Heart left ventricle (tissue), 16 donors: ENCODE results near the gene CD1C. TPM values are rescaled to one million over a fixed set of nuclear protein-coding genes. Genes with fewer than 3 reads are reported as not detected.

Source experiments
- ATAC-seq, 4 donors: fragments of 200-7000 bp; cut with Tn5 transposase; one replicate each; pipeline ENCODE4 v1.9.1; 2020 to 2022; ENCODE audit warnings: moderate library complexity in 4 of 4, mild to moderate bottlenecking in 3 of 4, moderate number of reproducible peaks in 1 of 4
- DNase-seq, 5 donors: peaks; one replicate each; pipeline ENCODE4 v3.0.0-alpha.2; 2020
- H3K27ac ChIP-seq, 12 donors: fragments of 200-600 bp; sonication (generic) in 4 of 12; one replicate each; pipeline versions ENCODE4 v1.5.0 to v1.8.0; 2016 to 2022; ENCODE audit warnings: mild to moderate bottlenecking in 2 of 12
- H3K27me3 ChIP-seq, 9 donors: fragments of 200-600 bp; sonication (generic) in 2 of 9; one replicate each; pipeline versions ENCODE4 v1.5.1 to v1.8.0; 2016 to 2022; ENCODE audit warnings: mild to moderate bottlenecking in 3 of 9
- H3K36me3 ChIP-seq, 9 donors: fragments of 200-600 bp; sonication (generic) in 2 of 9; one replicate each; pipeline versions ENCODE4 v1.5.0 to v1.8.0; 2018 to 2022; ENCODE audit warnings: mild to moderate bottlenecking in 2 of 9
- H3K4me1 ChIP-seq, 12 donors: fragments of 200-600 bp; sonication (generic) in 4 of 12; one replicate each; pipeline versions ENCODE4 v1.5.0 to v1.8.0; 2016 to 2022; ENCODE audit warnings: mild to moderate bottlenecking in 3 of 12
- H3K4me3 ChIP-seq, 12 donors: fragments of 200-600 bp; sonication (generic) in 4 of 12; one replicate each; pipeline versions ENCODE4 v1.5.0 to v1.8.0; 2017 to 2022; ENCODE audit warnings: mild to moderate bottlenecking in 9 of 12, moderate library complexity in 4 of 12
- H3K9me3 ChIP-seq, 12 donors: fragments of 200-600 bp; sonication (generic) in 4 of 12; one replicate each; pipeline versions ENCODE4 v1.5.0 to v1.8.0; 2016 to 2022; ENCODE audit warnings: mild to moderate bottlenecking in 1 of 12
- POLR2A ChIP-seq, 2 donors: fragments of 450-650 bp; IDR thresholded peaks; one replicate each; pipeline ENCODE4 v1.6.1; 2017; ENCODE audit warnings: antibody characterized with exemption in 2 of 2, mild to moderate bottlenecking in 2 of 2, moderate library complexity in 2 of 2
- WGBS, 4 donors: extraction: QIAGEN DNeasy Blood & Tissue Kit in 2 of 4; methylation state at CpG; one replicate each; pipeline versions ENCODE4 v1.1.5 to v1.1.7; 2013 to 2018; 5-methylcytosine and 5-hydroxymethylcytosine counted together
- intact Hi-C, 10 donors: fragments of 100-400 bp; cut with DNase I; formaldehyde crosslinking; loops; one replicate each; pipeline versions ENCODE4 v1.11.1 to v1.14.2; 2022
- long read RNA-seq, 3 donors: library from polyadenylated mRNA; unstranded; transcript quantifications; one replicate each; pipeline ENCODE4 v2.0.0, GENCODE V29; 2020 to 2021
- polyA plus RNA-seq, 2 donors: library from polyadenylated mRNA; stranded (reverse); fragments of 200-250 nt; gene quantifications; one replicate each; pipeline ENCODE4 v1.2.3, GENCODE V29; 2013
- total RNA-seq, 9 donors: library from RNA; depleted of rRNA in 2 of 9; stranded (reverse); fragments of >200 nt in 2 of 9; fragmentation: NEBNext Ultra II Directional in 3 of 9; extraction: Animal tissue kit (Norgen Biotek cat#: 25700) in 3 of 9; gene quantifications; one replicate each; pipeline versions ENCODE4 v1.1.0 to v1.2.4, GENCODE V29; 2016 to 2023
- TF ChIP-seq, protein P1 (sequence below), 12 donors: fragments of 200-600 bp; sonication (generic) in 4 of 12; IDR thresholded peaks; one replicate each; pipeline versions ENCODE4 v1.5.0 to v1.8.0; 2018 to 2022; ENCODE audit warnings: antibody characterized with exemption in 12 of 12, mild to moderate bottlenecking in 5 of 12
- donor health status: ischemic (EF 13 %, LVEDD 7.1; RV severe dilation, severe dysfunction).
- donor health status: healthy with polysubstance abuse.
- donor health status: DM: no; HTN: yes; CAD: no.
- donor health status: DM: no; HTN: no; CAD: no.
- donor health status: ischemic (EF 25% LVEDD 6.9; RV normal size, moderate dysfunction).
- donor health status: ischemic (EF 25% LVEDD 5.7; RV mildly dilated, moderate dysfunction).
- donor health status: healthy.
- donor health status: DM: yes; HTN: yes; CAD: no.
- donor health status: ischemic (EF 35%, LVEDD 5.7; RV mildly dilated, moderate dysfunction).
- donor health status: nonischemic (EF 11% LVEDD 7.7; RV severe dilation, severe dysfunction).
- donor health status: DM: yes; HTN: yes; CAD: no.
- donor health status: PGD.
- donor health status: ischemic (EF 29% LVEDD 5.4; RV normal size, mild dysfunction).
- donor health status: nonischemic (EF 23%, LVEDD 6.1; RV moderate dilation, normal function).

CD1C gene
- 1 to 10 TPM in 2 of 9 donors, under 1 TPM in 4, not detected in 3; 0.30 to 1.6 (median 0.49) TPM for total RNA-seq
- under 1 TPM in 1 of 2 donors, not detected in 1; 0.28 TPM for polyA plus RNA-seq
- long read RNA-seq, donor 1: 0 reads
- long read RNA-seq, donor 2: 0 reads
- long read RNA-seq, donor 3: 0 reads

DNA sequence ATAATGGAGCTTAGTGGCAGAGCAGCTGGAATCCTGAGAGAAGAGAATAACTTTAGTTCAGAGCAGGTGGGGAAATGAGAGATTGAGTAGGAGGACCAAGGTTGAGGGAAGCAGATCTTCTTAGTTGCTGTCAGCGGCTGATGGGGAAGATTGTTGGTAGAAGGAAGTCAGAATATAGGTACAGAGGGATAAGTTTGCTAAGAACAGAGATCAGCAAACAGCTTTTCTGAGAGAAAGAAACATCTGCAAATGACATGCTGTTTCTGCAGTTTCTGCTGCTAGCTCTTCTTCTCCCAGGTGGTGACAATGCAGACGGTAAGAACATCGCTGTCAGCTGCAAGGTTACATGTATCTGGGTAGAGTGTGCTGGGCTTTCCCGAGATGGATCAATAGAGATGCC is at the start of gene CD1C:
CD1C (plus strand) TSS at position 113 of the 400 bp plus-strand sequence; CDS start at position 255, 142 bp downstream.
- Histone ChIP-seq H3K4me1 (peaks cover 0 to 50% (median 0%) of the 10 kb centered on the region in 12 donors), H3K9me3 (no peaks in the 10 kb centered on the region), H3K27me3 (peaks cover 0 to 7% (median 0%) of the 10 kb centered on the region in 9 donors), H3K27ac (peak within 1 kb of the TSS in 1 of 12 donors; percentile 54), H3K36me3 (no peaks in the 10 kb centered on the region), H3K4me3 (no peak within 1 kb of the TSS)
- ATAC-seq (no peak), DNase-seq (no peak)
- intact Hi-C loops: no loop called here
- TF ChIP-seq POLR2A (IDR thresholded peaks at IDR 0.05): no peak
- TF ChIP-seq, protein P1, sequence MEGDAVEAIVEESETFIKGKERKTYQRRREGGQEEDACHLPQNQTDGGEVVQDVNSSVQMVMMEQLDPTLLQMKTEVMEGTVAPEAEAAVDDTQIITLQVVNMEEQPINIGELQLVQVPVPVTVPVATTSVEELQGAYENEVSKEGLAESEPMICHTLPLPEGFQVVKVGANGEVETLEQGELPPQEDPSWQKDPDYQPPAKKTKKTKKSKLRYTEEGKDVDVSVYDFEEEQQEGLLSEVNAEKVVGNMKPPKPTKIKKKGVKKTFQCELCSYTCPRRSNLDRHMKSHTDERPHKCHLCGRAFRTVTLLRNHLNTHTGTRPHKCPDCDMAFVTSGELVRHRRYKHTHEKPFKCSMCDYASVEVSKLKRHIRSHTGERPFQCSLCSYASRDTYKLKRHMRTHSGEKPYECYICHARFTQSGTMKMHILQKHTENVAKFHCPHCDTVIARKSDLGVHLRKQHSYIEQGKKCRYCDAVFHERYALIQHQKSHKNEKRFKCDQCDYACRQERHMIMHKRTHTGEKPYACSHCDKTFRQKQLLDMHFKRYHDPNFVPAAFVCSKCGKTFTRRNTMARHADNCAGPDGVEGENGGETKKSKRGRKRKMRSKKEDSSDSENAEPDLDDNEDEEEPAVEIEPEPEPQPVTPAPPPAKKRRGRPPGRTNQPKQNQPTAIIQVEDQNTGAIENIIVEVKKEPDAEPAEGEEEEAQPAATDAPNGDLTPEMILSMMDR (IDR thresholded peaks at IDR 0.05): no peak
- WGBS, 4 donors: 68 to 92% (median 81%) methylated on average over 4 of the region's 4 CpGs

DNA sequence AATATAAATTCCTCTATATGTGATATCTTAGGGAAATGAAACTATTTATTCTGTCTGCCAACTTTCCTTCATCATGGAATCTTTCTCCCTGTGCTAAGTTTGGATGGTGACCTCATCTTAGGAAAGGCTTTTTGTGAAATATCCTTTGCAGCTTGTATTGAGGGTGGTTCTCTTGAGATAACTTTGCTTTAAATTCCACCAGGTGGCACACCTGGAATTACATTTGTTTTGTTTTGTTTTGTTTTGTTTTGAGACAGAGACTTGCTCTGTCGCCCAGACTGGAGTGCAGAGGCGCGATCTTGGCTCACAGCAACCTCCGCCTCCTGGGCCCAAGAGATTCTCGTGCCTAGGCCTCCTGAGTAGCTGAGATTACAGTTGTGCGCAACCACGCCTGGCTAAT is 43.1 kb upstream of the CD1C start:
- intact Hi-C loops: loop anchor here in 1 of 10 donors (5.0 kb wide), 1 partner anchor 249 kb away; no protein-coding TSS in a partner anchor
- ATAC-seq (peak in 2 of 4 donors; percentile 46 to 62), DNase-seq (no peak)
- 47 to 70% (median 62%) methylated on average over 7 of the region's 7 CpGs for WGBS, 4 donors
- Histone ChIP-seq H3K4me3 (no peak overlapping the region), H3K4me1 (peaks cover 0 to 46% (median 4%) of the 10 kb centered on the region in 12 donors), H3K36me3 (no peaks in the 10 kb centered on the region), H3K9me3 (peaks cover 0 to 7% (median 0%) of the 10 kb centered on the region in 12 donors), H3K27me3 (peaks cover 0 to 3% (median 0%) of the 10 kb centered on the region in 9 donors), H3K27ac (no peak overlapping the region)
- TF ChIP-seq, protein P1 (IDR thresholded peaks at IDR 0.05): no peak
- no peak for TF ChIP-seq POLR2A (IDR thresholded peaks at IDR 0.05)

- no peaks in the 10 kb centered on the region for H3K36me3 ChIP-seq
- H3K27ac ChIP-seq: peak overlapping the region in 1 of 12 donors; percentile 18
- DNase-seq (peak in 2 of 5 donors; percentile 11 to 18), ATAC-seq (peak in 3 of 4 donors; percentile 18 to 60 (median 56))
- intact Hi-C loops: loop anchor here in 1 of 10 donors (5.0 kb wide), 1 partner anchor 251 kb away; no protein-coding TSS in a partner anchor
- peaks cover 0 to 2% (median 0%) of the 10 kb centered on the region in 12 donors for H3K9me3 ChIP-seq
- no peak overlapping the region for H3K4me3 ChIP-seq
- TF ChIP-seq POLR2A (IDR thresholded peaks at IDR 0.05): no peak
- peaks cover 0 to 47% (median 4%) of the 10 kb centered on the region in 12 donors for H3K4me1 ChIP-seq
- peaks cover 0 to 3% (median 0%) of the 10 kb centered on the region in 9 donors for H3K27me3 ChIP-seq
- 74 to 88% (median 84%) methylated on average over 3 of the region's 3 CpGs for WGBS, 4 donors
Observed at GRCh38 chr1:158248118-158248517, 41.6 kb upstream of the CD1C start.

- Histone ChIP-seq H3K27ac (peak overlapping the region in 1 of 12 donors; percentile 18), H3K4me3 (no peak overlapping the region), H3K9me3 (no peaks in the 10 kb centered on the region), H3K36me3 (no peaks in the 10 kb centered on the region), H3K4me1 (peaks cover 0 to 47% (median 4%) of the 10 kb centered on the region in 12 donors), H3K27me3 (peaks cover 0 to 5% (median 0%) of the 10 kb centered on the region in 9 donors)
- ATAC-seq: peak in 2 of 4 donors; percentile 5 to 48
- no peak for TF ChIP-seq POLR2A (IDR thresholded peaks at IDR 0.05)
- TF ChIP-seq, protein P1 (IDR thresholded peaks at IDR 0.05): no peak
- DNase-seq: no peak
- intact Hi-C loops: loop anchor here in 1 of 10 donors (5.0 kb wide), 1 partner anchor 251 kb away; no protein-coding TSS in a partner anchor
- 51 to 93% (median 78%) methylated on average over 2 of the region's 2 CpGs for WGBS, 4 donors
Observed at GRCh38 chr1:158248771-158249170, 41.0 kb upstream of the CD1C start.
